ENCODE data around the gene RMP24.

RMP24 gene

GRCh38 chr18:35949903-35950627 is 22.4 kb upstream of the RMP24 start:
- Mint-ChIP-seq H3K4me1 (ENCODE audit: unreplicated experiment) (peaks cover 10% of the 10 kb centered on the region), H3K9me3 (no peaks in the 10 kb centered on the region), H3K4me3 (peak overlapping the region; percentile 91), H3K36me3 (no peaks in the 10 kb centered on the region), H3K27me3 (peaks cover 16% of the 10 kb centered on the region), H3K27ac (no peak overlapping the region)
- TF ChIP-seq, protein P1, sequence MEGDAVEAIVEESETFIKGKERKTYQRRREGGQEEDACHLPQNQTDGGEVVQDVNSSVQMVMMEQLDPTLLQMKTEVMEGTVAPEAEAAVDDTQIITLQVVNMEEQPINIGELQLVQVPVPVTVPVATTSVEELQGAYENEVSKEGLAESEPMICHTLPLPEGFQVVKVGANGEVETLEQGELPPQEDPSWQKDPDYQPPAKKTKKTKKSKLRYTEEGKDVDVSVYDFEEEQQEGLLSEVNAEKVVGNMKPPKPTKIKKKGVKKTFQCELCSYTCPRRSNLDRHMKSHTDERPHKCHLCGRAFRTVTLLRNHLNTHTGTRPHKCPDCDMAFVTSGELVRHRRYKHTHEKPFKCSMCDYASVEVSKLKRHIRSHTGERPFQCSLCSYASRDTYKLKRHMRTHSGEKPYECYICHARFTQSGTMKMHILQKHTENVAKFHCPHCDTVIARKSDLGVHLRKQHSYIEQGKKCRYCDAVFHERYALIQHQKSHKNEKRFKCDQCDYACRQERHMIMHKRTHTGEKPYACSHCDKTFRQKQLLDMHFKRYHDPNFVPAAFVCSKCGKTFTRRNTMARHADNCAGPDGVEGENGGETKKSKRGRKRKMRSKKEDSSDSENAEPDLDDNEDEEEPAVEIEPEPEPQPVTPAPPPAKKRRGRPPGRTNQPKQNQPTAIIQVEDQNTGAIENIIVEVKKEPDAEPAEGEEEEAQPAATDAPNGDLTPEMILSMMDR (conservative IDR thresholded peaks at IDR 0.05) = peak; percentile 97
- peak; percentile 74 for DNase-seq (ENCODE audit: extremely low spot score, unreplicated experiment)

DNA sequence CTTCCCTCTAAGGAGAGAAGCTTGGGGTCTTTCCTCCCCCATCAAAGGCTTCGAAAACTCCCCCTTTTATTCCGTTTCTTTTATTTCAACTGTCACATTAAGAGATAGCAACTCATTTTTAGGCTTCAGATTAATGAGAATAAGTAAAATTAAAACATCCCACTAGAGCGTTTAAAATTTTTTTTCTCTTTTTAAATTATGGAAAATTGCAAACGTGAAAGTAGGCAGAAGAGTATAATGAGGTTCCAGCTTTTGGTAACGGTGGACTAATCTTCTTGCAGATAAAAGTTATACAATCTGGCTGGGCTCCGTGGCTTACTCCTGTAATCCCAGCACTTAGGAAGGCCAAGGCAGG is 21.9 kb upstream of the RMP24 start:
- TF ChIP-seq, protein P1 (conservative IDR thresholded peaks at IDR 0.05) = peak; percentile 39
- H3K4me3 Mint-ChIP-seq = peak overlapping the region; percentile 91
- H3K4me1 Mint-ChIP-seq (ENCODE audit: unreplicated experiment) = peaks cover 10% of the 10 kb centered on the region
- peaks cover 16% of the 10 kb centered on the region for H3K27me3 Mint-ChIP-seq
- H3K36me3 Mint-ChIP-seq = no peaks in the 10 kb centered on the region
- H3K27ac Mint-ChIP-seq = no peak overlapping the region
- no peak for DNase-seq (ENCODE audit: extremely low spot score, unreplicated experiment)
- no peaks in the 10 kb centered on the region for H3K9me3 Mint-ChIP-seq

DNA sequence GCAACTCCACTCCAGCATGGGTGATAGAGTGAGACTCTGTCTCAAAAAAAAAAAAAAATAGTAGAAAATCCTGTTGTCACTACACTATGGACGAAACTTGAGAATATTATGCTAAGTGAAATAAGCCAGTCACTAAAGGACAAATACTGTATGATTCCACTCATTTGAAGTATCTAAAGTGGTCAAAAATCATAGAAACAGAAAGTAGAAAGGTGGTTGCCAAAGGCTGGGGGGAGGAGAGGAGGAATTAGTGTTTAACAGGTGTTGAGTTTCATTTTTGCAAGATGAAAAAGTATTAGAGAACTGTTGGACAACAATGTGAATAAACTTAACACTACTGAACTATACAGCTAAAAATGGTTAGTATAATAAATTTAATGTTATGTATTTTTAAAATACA is 18.8 kb upstream of the RMP24 start:
- Mint-ChIP-seq H3K4me3 (no peak overlapping the region), H3K27ac (no peak overlapping the region), H3K4me1 (ENCODE audit: unreplicated experiment) (peaks cover 10% of the 10 kb centered on the region), H3K9me3 (no peaks in the 10 kb centered on the region), H3K27me3 (peaks cover 17% of the 10 kb centered on the region), H3K36me3 (no peaks in the 10 kb centered on the region)
- TF ChIP-seq, protein P1 (conservative IDR thresholded peaks at IDR 0.05) = no peak
- DNase-seq (ENCODE audit: extremely low spot score, unreplicated experiment) = no peak

GRCh38 chr18:35956226-35956625 is 16.3 kb upstream of the RMP24 start:
- Mint-ChIP-seq H3K4me1 (ENCODE audit: unreplicated experiment) (no peaks in the 10 kb centered on the region), H3K4me3 (no peak overlapping the region), H3K36me3 (no peaks in the 10 kb centered on the region), H3K27ac (no peak overlapping the region), H3K9me3 (no peaks in the 10 kb centered on the region), H3K27me3 (peaks cover 6% of the 10 kb centered on the region)
- no peak for DNase-seq (ENCODE audit: extremely low spot score, unreplicated experiment)
- TF ChIP-seq, protein P1 (conservative IDR thresholded peaks at IDR 0.05) = no peak

DNA sequence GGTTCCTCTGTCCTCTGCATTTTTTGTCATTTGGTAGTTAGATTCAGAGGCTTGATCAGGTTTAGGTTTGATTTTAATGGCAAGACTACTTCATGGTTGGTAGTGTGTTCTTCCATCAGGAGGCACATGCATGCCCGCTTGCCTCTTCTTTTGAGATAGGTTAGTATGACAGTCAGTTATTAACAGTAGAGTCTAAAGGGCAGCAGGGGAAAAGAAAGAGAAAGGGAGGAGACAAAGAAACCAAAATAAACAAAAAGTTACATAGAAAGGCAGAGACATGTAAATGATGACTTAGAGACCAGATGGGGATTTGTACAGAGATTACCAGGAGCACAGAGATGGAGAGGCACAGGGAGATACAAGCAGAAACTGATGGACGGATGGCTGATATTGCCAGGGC is 10.2 kb upstream of the RMP24 start:
- Mint-ChIP-seq H3K9me3 (peaks cover 6% of the 10 kb centered on the region), H3K27me3 (peaks cover 8% of the 10 kb centered on the region), H3K4me3 (no peak overlapping the region), H3K36me3 (no peaks in the 10 kb centered on the region), H3K27ac (no peak overlapping the region), H3K4me1 (ENCODE audit: unreplicated experiment) (no peaks in the 10 kb centered on the region)
- TF ChIP-seq, protein P1 (conservative IDR thresholded peaks at IDR 0.05) = no peak
- DNase-seq (ENCODE audit: extremely low spot score, unreplicated experiment) = no peak
